CD14-positive monocyte (primary cell): ENCODE data around the gene IL27RA. TPM values are rescaled to one million over a fixed set of nuclear protein-coding genes. Genes with fewer than 3 reads are reported as not detected.

Source experiments
- DNase-seq, 3 donors: peaks; one replicate each; pipeline ENCODE4 v3.0.0-alpha.2; 2011 to 2022
- H2AFZ ChIP-seq: 2 replicates; pipeline ENCODE4 v1.6.0; 2012; ENCODE audit warnings: mild to moderate bottlenecking, low read depth, low read length, inconsistent platforms; ENCODE audit not compliant: insufficient read depth, poor library complexity, severe bottlenecking
- H3K27ac ChIP-seq, 2 donors: 1 replicate in 1 of 2; 2 replicates in 1 of 2; pipeline ENCODE4 v1.5.1; 2012 to 2013; ENCODE audit warnings: low read length in 2 of 2, control low read depth in 1 of 2, inconsistent platforms in 1 of 2, low read depth in 1 of 2, mild to moderate bottlenecking in 1 of 2
- H3K27me3 ChIP-seq, 2 donors: one replicate each; pipeline versions ENCODE4 v1.6.0 to v1.6.1; 2011 to 2013; ENCODE audit warnings: low read length in 2 of 2; ENCODE audit not compliant: control insufficient read depth in 2 of 2, insufficient read depth in 2 of 2
- H3K36me3 ChIP-seq, 2 donors: replicated peaks in 1 of 2; 1 replicate in 1 of 2; 2 replicates in 1 of 2; pipeline versions ENCODE4 v1.5.1 to v1.6.1; 2012 to 2013; ENCODE audit warnings: low read length in 2 of 2, control low read depth in 1 of 2, inconsistent platforms in 1 of 2, mild to moderate bottlenecking in 1 of 2; ENCODE audit not compliant: insufficient read depth in 2 of 2, control insufficient read depth in 1 of 2
- H3K4me1 ChIP-seq, 2 donors: 1 replicate in 1 of 2; 2 replicates in 1 of 2; pipeline versions ENCODE4 v1.5.1 to v1.6.1; 2012 to 2013; ENCODE audit warnings: low read length in 2 of 2, control low read depth in 1 of 2, inconsistent platforms in 1 of 2, mild to moderate bottlenecking in 1 of 2, moderate library complexity in 1 of 2; ENCODE audit not compliant: insufficient read depth in 2 of 2, control insufficient read depth in 1 of 2
- H3K4me2 ChIP-seq: replicated peaks from 2 replicates; pipeline ENCODE3; 2012; ENCODE audit warnings: low read length, moderate library complexity, mild to moderate bottlenecking; ENCODE audit not compliant: poor library complexity, severe bottlenecking; ENCODE audit errors: extremely low read depth
- H3K4me3 ChIP-seq, 3 experiments: fragments of 200-600 bp in 1 of 3; sonication (generic) in 1 of 3; replicated peaks in 1 of 3; 1 replicate in 2 of 3; 2 replicates in 1 of 3; pipeline ENCODE4 v1.5.1; 2011 to 2013; ENCODE audit warnings: low read length in 3 of 3, mild to moderate bottlenecking in 3 of 3, control low read depth in 2 of 3, low read depth in 2 of 3, inconsistent platforms in 1 of 3, moderate library complexity in 1 of 3
- H3K79me2 ChIP-seq: 2 replicates; pipeline ENCODE4 v1.6.0; 2012; ENCODE audit warnings: mild to moderate bottlenecking, control low read depth, inconsistent platforms, low read length, moderate library complexity; ENCODE audit not compliant: insufficient read depth
- H3K9ac ChIP-seq: 2 replicates; pipeline ENCODE4 v1.6.0; 2017; ENCODE audit warnings: low read length, mild to moderate bottlenecking; ENCODE audit not compliant: insufficient read depth, poor library complexity, severe bottlenecking
- H3K9me3 ChIP-seq, 2 donors: replicated peaks in 1 of 2; 1 replicate in 1 of 2; 2 replicates in 1 of 2; pipeline versions ENCODE4 v1.5.1 to v1.6.1; 2012 to 2013; ENCODE audit warnings: low read length in 2 of 2, control low read depth in 1 of 2; ENCODE audit not compliant: control insufficient read depth in 1 of 2, insufficient read depth in 1 of 2
- H4K20me1 ChIP-seq: 2 replicates; pipeline ENCODE4 v1.6.0; 2012; ENCODE audit warnings: mild to moderate bottlenecking, low read length, control low read depth, moderate library complexity; ENCODE audit not compliant: insufficient read depth
- H3K27ac Mint-ChIP-seq, 7 donors: one replicate each; pipeline ENCODE4 v1.8.0; 2020; ENCODE audit warnings: mild to moderate bottlenecking in 7 of 7, mixed read lengths in 7 of 7, moderate library complexity in 6 of 7, inconsistent platforms in 2 of 7
- H3K27me3 Mint-ChIP-seq, 3 donors: one replicate each; pipeline ENCODE4 v1.8.0; 2021 to 2022; ENCODE audit warnings: low read depth in 3 of 3, mild to moderate bottlenecking in 3 of 3, mixed read lengths in 3 of 3, moderate library complexity in 3 of 3, inconsistent platforms in 1 of 3
- H3K36me3 Mint-ChIP-seq, 2 donors: one replicate each; pipeline ENCODE4 v1.8.0; 2020; ENCODE audit warnings: mixed read lengths in 2 of 2, inconsistent platforms in 1 of 2, mild to moderate bottlenecking in 1 of 2
- H3K4me1 Mint-ChIP-seq: one replicate; pipeline ENCODE4 v1.8.0; 2020; ENCODE audit warnings: mild to moderate bottlenecking, mixed read lengths
- H3K4me3 Mint-ChIP-seq, 2 donors: one replicate each; pipeline ENCODE4 v1.8.0; 2020; ENCODE audit warnings: mild to moderate bottlenecking in 2 of 2, mixed read lengths in 2 of 2, moderate library complexity in 1 of 2
- H3K9me3 Mint-ChIP-seq, 7 donors: one replicate each; pipeline ENCODE4 v1.8.0; 2020 to 2022; ENCODE audit warnings: mixed read lengths in 7 of 7, mild to moderate bottlenecking in 6 of 7, moderate library complexity in 6 of 7, inconsistent platforms in 2 of 7
- WGBS: methylation state at CpG from one replicate; pipeline ENCODE4 v1.1.5; 2013; ENCODE audit warnings: missing lambda C conversion rate; ENCODE audit not compliant: insufficient coverage; 5-methylcytosine and 5-hydroxymethylcytosine counted together
- intact Hi-C, 2 donors: fragments of 100-400 bp; cut with micrococcal nuclease; formaldehyde crosslinking; loops; one replicate each; pipeline versions ENCODE4 v1.15.0 to v1.15.1; 2023
- polyA plus RNA-seq, 3 donors: library from polyadenylated mRNA; depleted of rRNA in 1 of 3; unstranded in 2 of 3; stranded (reverse) in 1 of 3; fragments of 300-500 nt in 2 of 3; fragments of >200 nt in 1 of 3; fragmentation: Illumina TruSeq in 2 of 3; gene quantifications; 1 replicate in 2 of 3; 2 replicates in 1 of 3; pipeline ENCODE4 v1.2.3, GENCODE V29; 2012 to 2021
- TF ChIP-seq, protein P1 (sequence below): fragments of 200-600 bp; IDR thresholded peaks from one replicate; pipeline ENCODE4 v1.8.0; 2022; ENCODE audit warnings: antibody characterized with exemption, mild to moderate bottlenecking

IL27RA gene
- polyA plus RNA-seq, 3 donors: 40.4 to 61.5 (median 54.9) TPM

GRCh38 chr19:14056741-14057356 lies 25.3 kb downstream of the IL27RA start:
- H2AFZ ChIP-seq: no peak overlapping the region
- H3K27ac ChIP-seq: no peak overlapping the region
- peak overlapping the region; percentile 45 for H3K4me2 ChIP-seq

GRCh38 chr19:14058182-14059092 lies 26.9 kb downstream of the IL27RA start:
- Mint-ChIP-seq H3K27ac (peak overlapping the region in 1 of 7 donors; percentile 30), H3K36me3 (peaks cover 4 to 7% of the 10 kb centered on the region in 2 donors), H3K9me3 (peaks cover 0 to 10% (median 1%) of the 10 kb centered on the region in 7 donors), H3K27me3 (peaks cover 57 to 75% (median 72%) of the 10 kb centered on the region in 3 donors), H3K4me3 (peak overlapping the region in 1 of 2 donors; percentile 79), H3K4me1 (peaks cover 23% of the 10 kb centered on the region)
- TF ChIP-seq, protein P1, sequence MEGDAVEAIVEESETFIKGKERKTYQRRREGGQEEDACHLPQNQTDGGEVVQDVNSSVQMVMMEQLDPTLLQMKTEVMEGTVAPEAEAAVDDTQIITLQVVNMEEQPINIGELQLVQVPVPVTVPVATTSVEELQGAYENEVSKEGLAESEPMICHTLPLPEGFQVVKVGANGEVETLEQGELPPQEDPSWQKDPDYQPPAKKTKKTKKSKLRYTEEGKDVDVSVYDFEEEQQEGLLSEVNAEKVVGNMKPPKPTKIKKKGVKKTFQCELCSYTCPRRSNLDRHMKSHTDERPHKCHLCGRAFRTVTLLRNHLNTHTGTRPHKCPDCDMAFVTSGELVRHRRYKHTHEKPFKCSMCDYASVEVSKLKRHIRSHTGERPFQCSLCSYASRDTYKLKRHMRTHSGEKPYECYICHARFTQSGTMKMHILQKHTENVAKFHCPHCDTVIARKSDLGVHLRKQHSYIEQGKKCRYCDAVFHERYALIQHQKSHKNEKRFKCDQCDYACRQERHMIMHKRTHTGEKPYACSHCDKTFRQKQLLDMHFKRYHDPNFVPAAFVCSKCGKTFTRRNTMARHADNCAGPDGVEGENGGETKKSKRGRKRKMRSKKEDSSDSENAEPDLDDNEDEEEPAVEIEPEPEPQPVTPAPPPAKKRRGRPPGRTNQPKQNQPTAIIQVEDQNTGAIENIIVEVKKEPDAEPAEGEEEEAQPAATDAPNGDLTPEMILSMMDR: no peak
- Histone ChIP-seq H3K27me3 (peaks cover 16 to 54% of the 10 kb centered on the region in 2 donors), H3K4me1 (peaks cover 6 to 9% of the 10 kb centered on the region in 2 donors), H3K4me3 (no peak overlapping the region), H3K27ac (no peak overlapping the region), H3K4me2 (peak overlapping the region; percentile 45), H3K79me2 (no peaks in the 10 kb centered on the region), H3K9ac (no peak overlapping the region), H2AFZ (no peak overlapping the region), H4K20me1 (no peaks in the 10 kb centered on the region), H3K9me3 (peaks cover 0 to 3% of the 10 kb centered on the region in 2 donors), H3K36me3 (no peaks in the 10 kb centered on the region)
- WGBS: 25% methylated on average over 17 of the region's 17 CpGs
- intact Hi-C loops: no loop called here
- no peak for DNase-seq

More at GRCh38 chr19:14056741-14057356, 25.3 kb downstream of the IL27RA start:
- peaks cover 15 to 19% of the 10 kb centered on the region in 2 donors for H3K36me3 Mint-ChIP-seq
- H3K9ac ChIP-seq: no peak overlapping the region
- peaks cover 20% of the 10 kb centered on the region for H3K4me1 Mint-ChIP-seq
- H3K27me3 Mint-ChIP-seq: peaks cover 60 to 78% (median 64%) of the 10 kb centered on the region in 3 donors
- H3K79me2 ChIP-seq: no peaks in the 10 kb centered on the region
- no peak overlapping the region for H3K27ac Mint-ChIP-seq
- intact Hi-C loops: no loop called here
- H4K20me1 ChIP-seq: no peaks in the 10 kb centered on the region
- peaks cover 8 to 10% of the 10 kb centered on the region in 2 donors for H3K9me3 ChIP-seq
- TF ChIP-seq, protein P1: no peak
- no peak for DNase-seq
- H3K4me3 ChIP-seq: peak overlapping the region in 1 of 3 experiments; percentile 23
- peaks cover 5 to 20% (median 9%) of the 10 kb centered on the region in 7 donors for H3K9me3 Mint-ChIP-seq
- 39% methylated on average over 11 of the region's 19 CpGs for whole genome bisulfite sequencing
- H3K27me3 ChIP-seq: peaks cover 16 to 54% of the 10 kb centered on the region in 2 donors
- H3K4me3 Mint-ChIP-seq: peak overlapping the region; percentile 20 to 71
- peaks cover 8 to 14% of the 10 kb centered on the region in 2 donors for H3K36me3 ChIP-seq
- peaks cover 6 to 9% of the 10 kb centered on the region in 2 donors for H3K4me1 ChIP-seq
